Eye (tissue), 1 donor: ENCODE measurements around the gene GPR137B.
"Not testable (repeated sequence)": the region's sequence is repeated elsewhere in the genome, so short reads cannot be mapped to it uniquely, and the experiment has no call there.

Experiments
- DNase-seq: peaks from one replicate; pipeline ENCODE4 v3.0.0-alpha.2; 2015

Gene GPR137B

DNA sequence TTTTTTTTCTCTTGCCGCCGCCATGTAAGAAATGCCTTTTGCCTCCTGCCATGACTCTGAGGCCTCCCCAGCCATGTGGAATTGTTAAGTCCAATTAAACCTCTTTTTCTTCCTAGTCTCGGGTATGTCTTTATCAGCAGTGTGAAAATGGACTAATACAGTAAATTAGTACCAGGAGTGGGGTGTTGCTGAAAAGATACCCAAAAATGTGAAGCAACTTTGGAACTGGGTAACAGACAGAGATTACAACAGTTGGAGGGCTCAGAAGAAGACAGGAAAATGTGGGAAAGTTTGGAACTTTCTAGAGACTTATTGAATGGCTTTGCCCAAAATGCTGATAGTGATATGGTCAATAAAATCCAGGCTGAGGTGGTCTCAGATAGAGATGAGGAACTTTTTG lies 19.4 kb downstream of the GPR137B start:
- not testable (repeated sequence) for DNase-seq

DNA sequence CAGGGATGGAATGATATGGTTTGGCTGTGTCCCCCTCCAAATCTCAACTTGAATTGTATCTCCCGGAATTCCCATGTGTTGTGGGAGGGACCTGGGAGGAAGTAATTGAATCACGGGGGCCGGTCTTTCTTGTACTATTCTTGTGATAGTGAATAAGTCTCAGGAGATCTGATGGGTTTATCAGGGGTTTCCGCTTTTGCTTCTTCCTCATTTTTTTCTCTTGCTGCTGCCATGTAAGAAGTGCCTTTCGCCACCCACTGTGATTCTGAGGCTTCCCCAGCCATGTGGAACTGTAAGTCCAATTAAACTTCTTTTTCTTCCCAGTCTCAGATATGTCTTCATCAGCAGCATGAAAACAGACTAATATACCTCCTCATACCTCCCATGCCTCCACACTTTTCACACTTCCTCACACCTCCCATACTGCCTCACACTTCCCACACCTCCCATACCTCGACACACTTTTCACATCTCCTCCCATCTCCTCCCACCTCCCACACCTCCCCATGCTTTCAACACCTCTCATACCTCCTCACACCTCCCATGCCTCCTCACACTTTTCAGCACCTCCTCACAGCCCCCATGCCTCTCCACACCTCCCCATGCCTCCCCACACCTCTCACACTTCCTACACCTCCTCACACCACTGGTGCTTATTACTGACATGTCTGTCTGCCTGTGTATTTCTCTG lies 21.3 kb downstream of the GPR137B start:
- DNase-seq = no peak

DNA sequence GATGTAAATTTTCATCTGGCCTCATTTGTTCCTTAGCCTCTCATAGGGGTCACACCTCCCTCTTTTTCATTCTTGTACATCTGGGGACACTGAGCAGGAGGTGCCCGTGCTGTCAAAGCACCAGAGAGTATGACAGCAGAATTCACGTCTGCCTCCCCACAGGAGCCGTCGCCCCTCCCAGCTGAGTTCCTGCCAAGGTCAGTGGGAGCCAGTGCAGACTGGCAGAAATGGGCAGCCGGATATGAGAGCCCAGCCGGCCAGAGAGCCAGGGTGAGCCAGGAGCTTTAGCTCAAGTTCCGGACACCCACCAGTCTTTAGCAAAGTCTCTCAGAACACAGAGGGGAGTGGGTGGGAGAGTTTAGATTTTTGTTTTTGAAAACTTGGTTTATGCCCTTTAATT lies 21.9 kb downstream of the GPR137B start:
- DNase-seq = no peak

DNA sequence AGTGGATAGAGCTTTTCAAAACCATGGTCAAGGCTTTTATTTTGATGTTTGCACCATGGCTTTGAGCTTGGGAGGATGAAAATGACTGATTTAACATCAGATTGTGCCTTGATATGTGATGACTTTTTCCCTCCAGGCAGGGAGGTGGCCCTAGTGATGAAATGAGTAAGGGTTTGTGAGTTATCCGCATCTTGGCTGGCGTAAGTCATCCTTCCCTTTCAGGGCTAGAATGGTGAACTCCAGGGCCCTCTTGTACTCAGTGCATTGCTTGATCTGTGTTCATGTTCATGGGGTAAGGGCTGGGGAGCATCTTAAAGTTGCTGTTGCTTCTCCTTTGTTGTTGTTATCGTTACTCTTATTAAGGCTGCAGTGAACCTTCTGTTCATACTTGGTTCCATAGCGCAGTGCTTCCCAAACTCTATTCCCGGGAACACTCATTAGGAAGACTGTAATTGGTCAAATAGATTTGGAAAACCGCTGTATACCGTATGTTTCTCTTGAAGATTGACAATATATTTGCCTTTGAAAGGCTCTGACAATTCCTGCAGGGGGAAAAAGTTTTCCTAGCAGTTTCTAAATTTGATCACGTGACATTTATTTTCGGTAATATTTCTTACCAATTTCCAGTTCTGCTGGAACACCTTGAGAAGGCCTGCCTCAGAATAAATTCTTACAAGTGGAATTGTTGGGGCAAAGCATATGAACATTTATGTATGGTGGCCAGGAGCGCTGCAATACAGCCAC lies 23.1 kb downstream of the GPR137B start:
- DNase-seq = no peak

DNA sequence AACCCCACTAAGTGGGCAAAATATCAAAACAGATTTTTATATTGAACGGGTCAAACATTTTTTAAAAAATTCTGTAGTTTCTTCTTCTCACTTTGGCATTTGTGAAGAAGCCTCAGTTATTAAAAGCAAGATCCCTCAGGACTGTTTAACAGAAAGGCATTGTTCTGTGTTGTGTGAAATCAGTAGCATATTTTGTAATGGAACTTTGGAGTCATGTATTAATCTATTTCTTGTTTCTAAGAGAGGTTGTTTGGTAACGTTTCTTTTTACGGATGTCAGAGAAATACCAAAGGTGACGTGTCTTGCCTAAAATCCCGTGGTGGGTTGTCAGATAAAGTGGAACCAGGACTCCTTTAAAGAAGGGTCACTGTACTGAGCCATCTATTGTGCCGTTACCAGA lies 23.7 kb downstream of the GPR137B start:
- no peak for DNase-seq

DNA sequence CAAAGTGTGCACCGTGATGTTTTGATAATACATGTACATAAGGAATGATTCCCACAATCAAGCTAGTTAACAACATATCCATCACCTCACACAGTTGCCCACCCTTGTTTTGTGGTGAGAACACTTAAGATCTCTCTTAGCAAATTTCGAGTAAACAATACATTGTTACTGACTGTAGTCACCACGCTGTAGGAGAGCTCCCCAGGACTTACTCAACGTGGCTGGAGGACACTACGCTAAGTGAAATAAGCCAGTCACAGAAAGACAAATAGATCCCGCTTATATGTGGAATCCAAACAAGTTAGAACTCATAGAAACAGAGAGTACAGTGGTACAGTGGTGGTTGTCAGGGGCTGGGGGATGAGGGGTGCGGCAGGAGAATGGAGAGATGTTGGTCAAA lies 24.8 kb downstream of the GPR137B start:
- no peak for DNase-seq

DNA sequence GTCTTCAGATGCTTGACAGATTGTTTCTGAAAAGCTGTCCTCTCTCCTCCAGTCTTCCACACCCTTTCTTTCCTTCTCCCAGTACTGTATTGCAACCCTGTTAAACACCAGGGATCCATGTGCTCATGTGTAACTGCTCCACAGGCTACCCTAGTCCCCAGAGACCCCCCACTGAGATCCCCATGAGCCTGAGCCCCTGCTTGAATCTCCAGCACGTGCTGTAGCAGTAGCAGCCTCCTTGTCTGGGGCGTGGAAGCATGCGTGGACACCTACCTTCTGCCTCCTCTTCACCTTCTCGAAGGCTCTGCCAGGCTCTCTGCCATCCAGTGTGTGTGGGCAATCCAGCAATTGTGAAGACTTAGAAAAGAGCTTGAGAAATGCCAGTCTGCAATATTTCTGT lies 25.2 kb downstream of the GPR137B start:
- no peak for DNase-seq

DNA sequence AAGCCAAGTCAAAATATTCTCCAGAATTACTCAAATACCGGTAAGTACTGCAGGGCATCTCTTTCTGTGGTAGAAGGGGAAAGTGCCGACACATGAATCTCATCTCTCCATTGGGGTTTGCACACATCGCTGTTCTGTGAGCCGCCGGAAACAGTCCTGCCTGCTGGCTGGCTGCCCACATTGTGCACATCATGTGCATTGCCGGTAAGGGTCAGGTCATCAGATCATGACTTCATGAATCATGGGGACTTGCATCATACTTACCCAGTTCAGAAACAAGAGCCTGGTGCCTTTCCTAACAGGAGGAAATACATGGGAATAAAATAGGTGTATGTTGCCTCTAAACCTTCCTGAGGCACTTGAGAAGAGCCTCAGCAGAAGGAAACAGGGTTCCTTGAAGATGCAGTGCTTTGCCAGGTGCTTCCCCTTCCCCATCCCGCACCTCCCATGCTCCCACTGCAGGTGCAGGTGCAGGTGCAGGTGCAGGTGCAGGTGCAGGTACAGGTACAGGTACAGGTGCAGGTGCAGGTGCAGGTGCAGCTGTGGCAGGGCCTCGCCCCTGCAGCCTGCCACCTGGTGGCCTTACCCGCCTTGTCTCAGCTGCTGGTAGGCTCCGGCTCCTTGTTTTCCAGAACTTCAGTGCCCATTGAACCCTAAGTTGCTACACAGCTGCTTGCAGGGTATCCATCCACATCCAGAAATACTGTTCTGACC lies 26.5 kb downstream of the GPR137B start:
- DNase-seq = no peak

DNA sequence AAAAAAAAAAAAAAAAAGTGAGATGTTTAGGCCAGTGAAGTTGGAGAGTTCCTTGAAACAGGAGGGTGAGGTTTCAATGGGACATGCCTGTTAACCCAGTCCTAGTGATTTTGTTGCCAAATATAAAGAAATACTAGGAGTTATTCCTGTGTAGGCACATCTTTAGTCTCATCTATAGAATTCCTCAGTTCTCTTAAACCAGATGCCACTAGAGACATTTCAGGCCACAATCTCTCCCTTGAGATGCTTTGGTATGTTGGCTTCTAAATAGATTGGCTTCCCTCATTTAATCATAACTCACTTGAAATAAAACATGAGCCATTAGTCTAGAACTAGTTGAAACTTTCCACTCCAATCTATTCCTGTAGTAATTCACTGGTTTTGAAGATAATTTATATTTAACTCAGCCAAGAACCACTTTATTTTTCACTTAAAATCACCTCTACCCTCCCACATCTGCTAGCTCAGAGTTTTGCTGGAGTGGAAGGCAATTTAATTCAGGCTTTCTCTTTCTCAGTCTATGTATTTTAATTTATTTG lies 29.8 kb downstream of the GPR137B start:
- no peak for DNase-seq

DNA sequence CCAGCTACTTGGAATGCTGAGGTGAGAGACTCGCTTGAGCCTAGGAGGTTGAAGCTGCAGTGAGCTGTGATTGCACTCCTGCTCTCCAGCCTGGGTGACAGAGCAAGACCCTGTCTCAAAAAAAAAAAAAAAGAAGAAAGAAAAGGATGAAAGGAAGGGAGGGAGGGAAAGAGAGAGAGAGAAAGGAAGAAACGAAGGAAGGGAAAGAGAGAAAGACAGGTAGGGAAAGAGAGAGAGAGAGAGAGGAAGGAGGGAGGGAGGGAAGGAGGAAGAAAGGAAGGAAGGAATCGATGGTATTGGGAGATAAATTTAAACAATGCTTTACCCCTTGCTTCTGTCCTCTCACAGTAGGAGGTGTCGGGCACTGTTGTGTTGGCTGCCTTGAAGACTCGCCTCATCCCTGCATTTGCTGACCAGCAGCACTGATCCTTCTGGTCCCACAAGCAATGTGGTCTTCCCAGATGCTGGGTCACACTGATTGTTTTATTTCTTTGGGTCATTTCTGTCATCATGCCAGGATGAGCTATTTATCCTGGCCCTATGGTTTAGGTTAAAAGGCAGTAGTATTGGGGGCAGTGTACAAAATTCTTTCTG lies 30.9 kb downstream of the GPR137B start:
- DNase-seq = no peak

DNA sequence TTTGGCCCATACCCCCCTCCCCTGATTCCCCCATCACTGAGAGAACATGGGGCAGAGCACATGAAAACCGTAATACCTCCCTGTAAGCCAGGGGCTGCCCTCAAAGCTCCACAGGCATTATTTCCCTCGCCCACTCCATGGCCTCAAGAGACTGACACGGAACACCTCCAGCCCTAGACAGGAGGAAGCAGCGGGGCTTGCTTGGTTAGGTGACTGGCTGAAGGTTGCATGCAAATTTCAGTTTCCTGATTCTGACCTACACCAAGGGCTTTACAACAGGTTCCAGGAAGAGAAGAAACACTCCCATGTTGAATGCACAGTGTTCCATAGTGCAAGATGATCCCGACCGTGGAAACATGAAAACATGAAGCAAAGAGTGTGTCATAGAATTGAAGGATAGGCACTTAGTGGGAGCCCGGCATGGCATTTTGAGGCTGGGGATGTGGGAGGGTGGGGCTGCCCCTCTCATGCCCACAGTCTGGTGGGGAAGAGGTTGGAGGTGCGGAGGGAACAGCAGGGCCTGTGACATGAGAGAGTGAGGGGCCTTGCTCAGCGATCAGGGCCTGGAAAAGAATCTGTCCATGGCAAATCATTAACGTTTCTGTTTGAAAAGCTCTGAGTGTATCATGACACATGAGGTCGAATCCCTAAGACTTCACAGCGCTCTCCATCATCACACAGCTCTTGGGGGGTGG lies 33.5 kb downstream of the GPR137B start:
- no peak for DNase-seq

DNA sequence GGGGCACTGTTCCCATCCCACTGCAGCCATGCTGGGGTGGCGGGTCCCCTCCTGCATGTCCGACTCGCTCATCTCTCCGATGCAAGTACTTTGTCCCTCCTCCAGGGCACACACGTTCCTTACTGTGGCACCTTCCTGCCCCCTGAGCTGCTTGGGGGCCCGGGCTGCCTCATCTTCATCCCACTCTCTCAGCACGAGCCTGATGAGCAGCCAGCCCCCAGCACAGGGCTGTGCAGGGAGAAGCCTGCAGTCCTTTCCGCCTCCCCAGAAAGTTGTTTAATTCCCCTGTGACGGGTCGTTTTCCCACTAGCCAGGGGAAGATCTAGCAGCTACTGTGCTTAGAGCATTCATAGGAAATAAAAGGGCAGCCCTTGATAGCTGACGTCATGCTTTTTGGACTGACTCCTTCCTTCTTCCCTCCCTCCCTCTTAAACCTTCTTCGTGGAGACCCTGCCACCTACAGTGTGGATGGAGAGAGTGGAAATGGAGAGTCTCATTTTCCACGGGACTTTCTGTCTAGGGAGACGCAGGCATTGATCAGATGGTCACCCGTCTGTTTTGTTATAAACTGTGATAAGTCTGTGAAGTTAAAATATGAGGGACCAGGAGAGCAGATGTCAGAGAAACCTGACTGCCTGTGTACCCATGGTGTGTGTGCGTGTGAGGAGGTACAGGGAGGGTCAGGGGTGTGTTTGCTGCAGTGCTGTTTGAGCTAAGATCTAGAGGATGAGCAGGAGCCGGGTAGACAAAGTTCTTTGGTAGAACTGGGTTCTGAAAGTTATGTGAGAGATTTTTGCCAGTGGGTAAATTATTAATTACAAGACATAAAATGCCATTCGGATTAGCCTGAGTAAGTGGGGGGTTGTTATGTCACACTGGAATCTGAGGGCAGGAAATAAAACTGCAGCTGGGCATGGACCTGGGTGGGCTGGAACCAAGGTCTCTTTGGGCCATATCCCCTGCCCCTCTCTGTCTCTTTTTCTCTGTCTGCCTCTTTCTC lies 34.3 kb downstream of the GPR137B start:
- DNase-seq = no peak

DNA sequence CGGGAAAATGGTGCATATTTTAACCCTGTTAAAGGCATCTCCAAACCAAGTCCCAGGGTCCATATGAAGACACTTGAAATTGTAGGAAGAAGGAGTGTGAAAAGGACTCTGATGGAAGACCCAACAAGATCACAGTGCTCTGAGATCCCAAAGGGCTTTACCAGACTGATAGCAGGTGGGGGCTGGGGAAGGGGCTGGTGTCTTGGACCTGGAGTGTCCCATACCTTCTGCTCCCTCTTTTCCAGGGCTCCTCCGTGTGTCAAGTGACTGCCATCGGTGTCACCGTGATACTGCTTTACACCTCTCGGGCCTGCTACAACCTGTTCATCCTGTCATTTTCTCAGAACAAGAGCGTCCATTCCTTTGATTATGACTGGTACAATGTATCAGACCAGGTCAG lies 37.3 kb downstream of the GPR137B start:
- no peak for DNase-seq

DNA sequence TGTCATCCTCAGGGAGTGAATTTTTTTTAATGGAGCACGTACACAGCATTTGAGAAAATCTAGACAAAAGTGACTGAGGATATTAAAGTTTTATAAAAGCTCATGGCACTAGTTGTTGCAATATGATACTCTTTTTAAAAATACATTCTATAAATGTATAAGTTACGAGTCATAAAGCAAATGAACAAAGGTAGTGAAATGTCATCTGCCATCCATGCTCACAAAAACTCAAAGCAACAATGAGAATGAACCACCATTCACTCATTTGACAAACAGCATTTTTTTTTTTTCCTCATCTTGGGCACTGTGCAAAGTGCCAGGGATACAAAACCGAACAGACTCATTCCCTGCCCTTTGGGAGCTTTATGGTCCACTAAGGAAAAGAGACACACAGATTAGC lies 38.7 kb downstream of the GPR137B start:
- DNase-seq = no peak

DNA sequence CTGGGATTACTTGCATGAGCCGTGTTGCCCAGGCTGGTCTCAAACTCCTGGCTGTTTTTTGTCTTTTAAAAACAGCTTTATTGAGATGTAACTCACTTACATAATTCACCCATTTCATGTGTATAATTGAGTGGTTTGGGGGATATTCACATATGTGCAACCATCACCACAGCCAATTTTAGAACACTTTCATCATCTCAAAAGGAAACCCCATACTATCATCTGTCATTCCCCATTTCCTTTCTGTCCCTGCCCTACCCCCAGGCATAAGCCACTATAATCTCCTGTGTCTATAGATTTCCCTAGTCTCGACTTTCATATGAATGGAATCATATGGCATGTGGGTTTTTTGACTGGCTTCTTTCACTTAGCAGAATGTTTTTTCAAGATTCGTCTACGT lies 43.3 kb downstream of the GPR137B start:
- DNase-seq = no peak

DNA sequence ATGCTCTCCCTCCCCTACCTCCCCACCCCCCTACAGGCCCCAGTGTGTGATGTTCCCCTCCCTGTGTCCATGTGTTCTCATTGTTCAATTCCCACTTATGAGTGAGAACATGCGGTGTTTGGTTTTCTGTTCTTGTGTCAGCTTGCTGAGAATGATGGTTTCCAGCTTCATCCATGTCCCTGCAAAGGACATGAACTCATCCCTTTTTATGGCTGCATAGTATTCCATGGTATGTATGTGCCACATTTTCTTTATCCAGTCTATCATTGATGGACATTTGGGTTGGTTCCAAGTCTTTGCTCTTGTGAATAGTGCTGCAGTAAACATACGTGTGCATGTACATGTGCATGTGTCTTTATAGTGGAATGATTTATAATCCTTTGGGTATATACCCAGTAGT lies 44.1 kb downstream of the GPR137B start:
- DNase-seq = not testable (repeated sequence)

DNA sequence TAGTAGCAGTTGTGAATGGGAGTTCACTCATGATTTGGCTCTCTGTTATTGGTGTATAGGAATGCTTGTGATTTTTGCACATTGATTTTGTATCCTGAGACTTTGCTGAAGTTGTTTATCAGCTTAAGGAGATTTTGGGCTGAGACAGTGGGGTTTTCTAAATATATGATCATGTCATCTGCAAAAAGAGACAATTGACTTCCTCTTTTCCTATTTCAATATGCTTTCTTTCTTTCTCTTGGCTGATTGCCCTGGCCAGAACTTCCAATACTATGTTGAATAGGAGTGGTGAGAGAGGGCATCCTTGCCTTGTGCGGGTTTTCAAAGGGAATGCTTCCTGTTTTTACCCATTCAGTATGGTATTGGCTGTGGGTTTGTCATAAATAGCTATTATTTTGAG lies 45.7 kb downstream of the GPR137B start:
- not testable (repeated sequence) for DNase-seq

DNA sequence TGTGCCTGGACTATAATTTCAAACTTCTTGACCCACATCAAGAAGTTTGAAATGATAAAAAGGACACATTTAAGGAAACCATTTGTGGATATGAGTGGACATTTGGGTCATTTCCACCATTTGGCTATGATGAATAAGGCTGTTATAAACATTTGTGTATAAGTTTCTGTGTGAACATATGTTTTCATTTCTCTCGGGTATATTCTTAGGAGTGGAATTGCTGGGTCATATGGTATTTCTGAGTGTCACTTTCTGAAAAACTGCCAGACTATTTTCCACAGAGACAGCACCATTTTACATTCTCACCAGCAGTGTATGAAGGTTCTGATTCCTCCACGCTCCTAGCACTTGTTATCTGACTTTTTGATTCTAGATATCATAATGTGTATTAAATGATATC lies 50.8 kb downstream of the GPR137B start:
- DNase-seq = no peak

DNA sequence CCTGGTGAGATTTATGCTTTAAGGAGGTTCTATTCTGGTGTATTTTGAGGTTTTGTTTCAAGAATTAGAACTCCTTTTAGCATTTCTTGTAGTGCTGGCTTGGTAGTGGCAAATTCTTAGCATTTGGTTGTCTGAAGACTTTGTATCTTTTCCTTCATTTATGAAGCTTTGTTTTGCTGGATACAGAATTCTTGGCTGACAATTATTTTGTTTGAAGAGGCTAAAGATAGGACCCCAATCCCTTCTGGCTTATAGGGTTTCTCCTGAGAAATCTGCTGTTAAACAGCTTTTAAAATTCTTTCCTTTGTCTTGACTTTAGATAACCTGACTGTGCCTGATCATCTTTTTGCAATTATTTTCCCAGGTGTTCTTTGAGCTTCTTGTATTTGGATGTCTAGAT lies 58.6 kb downstream of the GPR137B start:
- DNase-seq = no peak

DNA sequence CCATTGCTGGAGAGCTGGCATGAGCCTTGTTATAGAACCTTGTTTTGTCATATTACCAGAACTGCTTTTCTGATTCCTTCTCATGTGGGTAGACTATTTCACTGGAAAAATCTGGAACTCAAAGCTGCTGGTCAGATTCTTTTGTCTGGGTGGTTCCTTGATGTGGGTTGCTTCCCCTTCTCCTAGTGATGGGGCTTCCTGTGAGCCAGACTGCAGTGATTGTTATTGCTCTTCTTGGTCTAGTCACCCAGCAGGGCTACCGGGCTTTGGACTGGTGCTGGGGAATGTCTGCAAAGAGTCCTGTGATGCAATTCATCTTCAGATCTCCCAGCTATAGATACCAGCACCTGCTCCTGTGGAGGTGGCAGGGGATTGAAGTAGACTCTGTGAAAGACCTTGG lies 59.4 kb downstream of the GPR137B start:
- DNase-seq = no peak

DNA sequence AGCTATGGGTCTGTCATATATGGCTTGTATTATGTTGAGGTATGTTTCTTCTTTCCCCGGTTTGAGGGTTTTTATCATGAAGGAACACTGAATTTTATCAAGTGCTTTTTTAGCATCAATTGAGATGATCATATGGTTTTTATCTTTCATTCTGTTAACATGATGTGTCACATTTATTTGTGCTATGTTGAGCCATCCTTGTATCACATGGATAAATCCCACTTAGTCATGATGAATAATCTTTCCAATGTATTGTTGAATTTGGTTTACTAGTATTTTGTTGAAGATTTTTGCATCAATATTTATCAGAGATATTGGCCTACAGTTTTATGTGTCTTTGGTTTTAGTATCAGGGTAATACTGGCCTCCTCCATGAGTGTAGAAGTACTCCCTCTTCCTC lies 61.7 kb downstream of the GPR137B start:
- no peak for DNase-seq
